GM19463 (cell line): ENCODE measurements around the gene CHST11.

ENCODE experiments used
- ATAC-seq: cut with Tn5 transposase; IDR thresholded peaks from one replicate; pipeline ENCODE4 v1.9.1; 2021; ENCODE audit warnings: mild to moderate bottlenecking, moderate library complexity; ENCODE audit not compliant: unreplicated experiment

Gene CHST11

GRCh38 chr12:104456417-104456949 lies at the start of gene CHST11:
TSS of gene CHST11 (plus strand) at chr12:104456948.
- ATAC-seq = peak; percentile 66

GRCh38 chr12:104407438-104407837 lies 49.3 kb upstream of the CHST11 start:
- no peak for ATAC-seq

DNA sequence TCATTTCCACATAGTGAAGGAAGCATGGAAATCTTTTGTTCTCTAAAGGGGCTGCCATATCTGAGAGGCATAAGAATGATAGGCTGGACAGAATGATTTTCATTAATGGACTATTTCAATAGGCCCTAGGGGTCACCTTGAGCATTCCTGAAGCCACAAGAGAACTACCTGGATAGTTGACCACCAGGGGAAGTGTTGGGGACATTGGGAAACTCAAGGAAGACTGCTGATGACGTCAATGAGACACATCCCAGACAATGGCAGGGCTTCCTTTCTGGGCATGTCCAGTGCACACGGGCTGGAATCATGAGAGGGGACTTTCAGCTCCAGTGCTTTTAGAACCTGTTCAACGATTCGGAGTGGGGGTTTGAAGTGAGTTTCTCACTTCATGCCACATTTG lies 48.8 kb upstream of the CHST11 start:
- ATAC-seq = no peak

DNA sequence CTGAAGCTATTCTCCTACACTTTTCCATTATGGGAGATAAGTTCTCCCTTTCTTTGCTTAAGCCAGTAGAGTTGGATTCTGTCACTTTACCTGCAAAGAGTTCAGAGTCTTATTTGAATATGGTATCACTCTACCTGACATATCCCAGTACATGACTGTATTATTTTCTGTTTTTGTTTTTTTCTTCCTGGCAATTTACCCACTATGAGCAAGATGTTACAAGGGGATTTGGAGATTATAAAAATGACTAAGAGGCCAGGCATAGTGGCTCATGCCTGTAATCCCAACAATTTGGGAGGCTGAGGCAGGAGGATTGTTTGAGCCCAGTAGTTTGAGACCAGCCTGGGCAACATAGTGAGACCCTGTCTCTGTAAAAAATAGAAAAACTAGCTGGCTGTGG lies 46.4 kb upstream of the CHST11 start:
- no peak for ATAC-seq

DNA sequence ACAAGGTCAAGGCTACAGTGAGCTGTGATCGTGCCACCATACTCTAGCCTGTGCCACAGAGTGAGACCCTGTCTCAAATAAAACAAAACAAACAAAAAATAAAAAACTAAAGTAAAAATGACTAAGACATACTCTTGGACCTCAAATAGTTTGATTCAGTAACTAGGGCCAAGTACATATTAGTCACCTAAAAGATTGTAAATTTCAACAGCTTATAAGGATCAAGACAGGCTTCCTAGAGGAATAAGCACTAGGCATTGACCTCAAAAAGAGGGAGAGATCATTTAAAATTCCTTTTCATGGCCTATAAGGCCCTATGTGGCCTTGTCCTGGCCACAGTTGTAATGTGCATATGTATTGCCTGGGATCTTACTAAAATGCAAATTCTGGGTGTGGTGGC lies 46.0 kb upstream of the CHST11 start:
- no peak for ATAC-seq

GRCh38 chr12:104411826-104412641 lies 44.7 kb upstream of the CHST11 start:
- ATAC-seq = no peak

- no peak for ATAC-seq
These were observed 44.1 kb upstream of the CHST11 start for GRCh38 chr12:104412681-104413080.

- ATAC-seq = no peak
These were observed 43.4 kb upstream of the CHST11 start for GRCh38 chr12:104413330-104413729.

- ATAC-seq = peak; percentile 58
These were observed 42.0 kb upstream of the CHST11 start for GRCh38 chr12:104414581-104415341.

GRCh38 chr12:104415342-104415980 lies 41.3 kb upstream of the CHST11 start:
- ATAC-seq = no peak

GRCh38 chr12:104416136-104416535 lies 40.6 kb upstream of the CHST11 start:
- ATAC-seq = no peak

GRCh38 chr12:104416585-104416984 lies 40.2 kb upstream of the CHST11 start:
- no peak for ATAC-seq

DNA sequence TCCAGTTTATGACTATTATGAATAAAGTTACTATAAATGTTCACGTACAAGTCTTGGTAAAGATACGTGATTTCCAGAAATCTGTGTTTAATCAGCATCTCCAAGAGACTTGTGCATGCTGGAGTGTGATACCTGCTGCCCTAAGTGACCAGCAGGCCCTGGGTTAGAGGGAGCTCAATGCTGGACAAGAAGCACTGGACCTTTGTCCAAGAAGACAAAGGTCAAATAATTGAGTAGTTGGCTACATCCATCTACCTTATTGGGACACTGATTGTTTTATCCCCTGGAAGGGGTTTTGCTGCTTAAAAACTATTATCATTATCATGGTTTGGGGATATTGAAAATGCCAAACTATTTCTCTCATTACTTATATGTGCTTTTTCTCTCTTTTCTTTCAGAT lies 37.0 kb upstream of the CHST11 start:
- ATAC-seq = no peak

GRCh38 chr12:104420868-104421267 lies 35.9 kb upstream of the CHST11 start:
- ATAC-seq = no peak

GRCh38 chr12:104421343-104421742 lies 35.4 kb upstream of the CHST11 start:
- no peak for ATAC-seq

GRCh38 chr12:104422441-104422840 lies 34.3 kb upstream of the CHST11 start:
- no peak for ATAC-seq

- ATAC-seq = no peak
These were observed 33.5 kb upstream of the CHST11 start for GRCh38 chr12:104423273-104423672.

GRCh38 chr12:104423809-104424208 lies 32.9 kb upstream of the CHST11 start:
- no peak for ATAC-seq

DNA sequence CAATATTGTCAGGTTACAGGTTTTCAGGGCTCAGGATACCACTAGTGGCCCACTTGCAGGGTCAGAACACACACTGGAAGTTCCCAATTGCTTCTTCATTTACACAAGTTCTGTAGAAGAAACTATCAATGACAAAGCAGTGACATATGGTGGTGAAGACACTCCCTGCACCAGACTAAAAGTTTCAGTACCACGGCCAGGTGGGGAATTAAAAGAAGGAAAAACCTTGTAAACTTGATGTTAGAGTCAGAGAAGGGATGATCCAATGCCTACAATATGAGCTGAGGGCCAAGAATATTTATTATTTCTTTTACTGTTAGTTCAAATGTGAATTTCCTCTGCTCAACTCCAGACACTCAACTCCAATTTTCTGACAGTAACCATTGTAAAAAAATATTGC lies 31.8 kb upstream of the CHST11 start:
- no peak for ATAC-seq

- no peak for ATAC-seq
These were observed 31.1 kb upstream of the CHST11 start for GRCh38 chr12:104425614-104426013.

GRCh38 chr12:104426926-104427546 lies 29.7 kb upstream of the CHST11 start:
- ATAC-seq = no peak
